ENCODE measurements around the gene ATCAY. TPM values are rescaled to one million over a fixed set of nuclear protein-coding genes. Genes with fewer than 3 reads are reported as not detected.

ATCAY gene
- total RNA-seq, 1 donor from 2014 or later = not detected

DNA sequence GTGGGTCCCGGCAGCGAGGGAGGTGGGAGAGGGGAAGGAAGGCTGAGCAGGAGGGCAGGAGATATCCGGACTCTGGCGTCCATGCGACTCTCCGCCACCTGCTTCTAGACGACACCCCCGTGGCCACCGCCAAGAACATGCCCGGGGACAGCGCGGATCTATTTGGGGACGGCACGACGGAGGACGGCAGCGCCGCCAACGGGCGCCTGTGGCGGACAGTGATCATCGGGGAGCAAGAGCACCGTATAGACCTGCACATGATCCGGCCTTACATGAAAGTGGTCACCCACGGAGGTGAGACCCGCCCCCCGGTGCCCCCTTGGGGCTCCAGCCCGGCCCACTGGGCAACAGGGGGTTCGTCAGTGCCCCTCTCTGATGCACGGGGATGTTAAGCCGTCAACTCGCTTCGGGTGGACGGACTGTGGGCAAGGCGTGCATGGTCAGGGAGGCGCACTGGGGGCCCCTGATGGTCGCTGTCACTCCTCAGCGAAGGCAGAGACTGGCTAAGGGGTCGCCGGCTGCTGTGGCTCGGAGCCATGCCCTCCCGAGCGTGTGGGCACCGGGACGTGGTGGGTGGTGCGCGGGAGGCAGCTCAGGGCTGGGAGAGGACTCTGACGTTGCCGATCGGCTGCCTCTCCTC lies 27.3 kb downstream of the ATCAY start:
- TF ChIP-seq, protein P1, sequence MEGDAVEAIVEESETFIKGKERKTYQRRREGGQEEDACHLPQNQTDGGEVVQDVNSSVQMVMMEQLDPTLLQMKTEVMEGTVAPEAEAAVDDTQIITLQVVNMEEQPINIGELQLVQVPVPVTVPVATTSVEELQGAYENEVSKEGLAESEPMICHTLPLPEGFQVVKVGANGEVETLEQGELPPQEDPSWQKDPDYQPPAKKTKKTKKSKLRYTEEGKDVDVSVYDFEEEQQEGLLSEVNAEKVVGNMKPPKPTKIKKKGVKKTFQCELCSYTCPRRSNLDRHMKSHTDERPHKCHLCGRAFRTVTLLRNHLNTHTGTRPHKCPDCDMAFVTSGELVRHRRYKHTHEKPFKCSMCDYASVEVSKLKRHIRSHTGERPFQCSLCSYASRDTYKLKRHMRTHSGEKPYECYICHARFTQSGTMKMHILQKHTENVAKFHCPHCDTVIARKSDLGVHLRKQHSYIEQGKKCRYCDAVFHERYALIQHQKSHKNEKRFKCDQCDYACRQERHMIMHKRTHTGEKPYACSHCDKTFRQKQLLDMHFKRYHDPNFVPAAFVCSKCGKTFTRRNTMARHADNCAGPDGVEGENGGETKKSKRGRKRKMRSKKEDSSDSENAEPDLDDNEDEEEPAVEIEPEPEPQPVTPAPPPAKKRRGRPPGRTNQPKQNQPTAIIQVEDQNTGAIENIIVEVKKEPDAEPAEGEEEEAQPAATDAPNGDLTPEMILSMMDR (IDR thresholded peaks at IDR 0.05; ENCODE audit: borderline replicate concordance) = no peak
- peaks cover 18% of the 10 kb centered on the region for H3K9me3 ChIP-seq (replicated peaks)
- H3K36me3 ChIP-seq = no peaks in the 10 kb centered on the region
- intact Hi-C loops (cut with micrococcal nuclease) = no loop called here
- H3K27ac ChIP-seq (replicated peaks) = no peak overlapping the region
- DNase-seq = no peak
- H3K4me1 ChIP-seq = no peaks in the 10 kb centered on the region
- H3K27me3 ChIP-seq (ENCODE audit: low read depth) = peaks cover 5% of the 10 kb centered on the region
- H3K4me3 ChIP-seq = no peak overlapping the region

DNA sequence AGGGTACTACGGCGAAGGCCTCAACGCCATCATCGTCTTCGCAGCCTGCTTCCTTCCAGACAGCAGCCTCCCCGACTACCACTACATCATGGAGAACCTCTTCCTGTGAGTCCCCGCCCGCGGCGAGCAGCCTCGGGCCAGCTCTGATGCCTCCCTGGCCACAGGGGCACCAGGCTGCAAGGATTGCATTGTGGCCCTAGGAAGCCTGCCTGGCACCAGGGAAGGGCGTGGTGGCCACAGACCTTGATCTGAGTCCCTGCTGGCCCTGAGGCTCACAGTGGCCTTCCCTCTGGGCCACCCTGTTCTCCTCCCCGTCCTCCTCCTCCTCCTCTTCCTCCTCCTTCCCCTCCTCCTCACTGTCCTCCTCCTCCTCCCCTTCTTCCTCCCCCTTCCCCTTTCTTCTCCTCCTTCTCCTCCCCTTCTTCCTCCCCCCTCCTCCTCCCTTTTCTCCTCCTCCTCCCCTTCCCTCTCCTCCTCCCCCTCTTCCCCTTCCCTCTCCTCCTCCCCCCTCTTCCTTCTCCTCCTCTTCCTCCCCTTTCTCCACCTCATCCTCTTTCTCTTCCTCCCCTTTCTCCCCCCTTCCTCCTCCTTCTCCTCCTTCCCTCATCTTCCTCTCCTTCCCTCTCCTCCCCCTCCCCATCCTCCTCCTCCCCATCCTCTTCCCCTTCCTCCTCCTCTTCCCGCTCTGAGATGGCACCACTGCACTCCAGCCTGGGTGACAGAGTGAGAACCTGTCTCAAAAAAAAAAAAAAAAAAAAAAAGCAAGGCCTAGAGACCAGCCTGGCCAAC lies 28.0 kb downstream of the ATCAY start:
- Histone ChIP-seq H3K27me3 (ENCODE audit: low read depth) (peaks cover 5% of the 10 kb centered on the region), H3K27ac (replicated peaks) (no peak overlapping the region), H3K9me3 (replicated peaks) (peaks cover 18% of the 10 kb centered on the region), H3K36me3 (no peaks in the 10 kb centered on the region), H3K4me3 (no peak overlapping the region), H3K4me1 (no peaks in the 10 kb centered on the region)
- TF ChIP-seq, protein P1 (IDR thresholded peaks at IDR 0.05; ENCODE audit: borderline replicate concordance) = no peak
- no peak for DNase-seq
- intact Hi-C loops (cut with micrococcal nuclease) = no loop called here

DNA sequence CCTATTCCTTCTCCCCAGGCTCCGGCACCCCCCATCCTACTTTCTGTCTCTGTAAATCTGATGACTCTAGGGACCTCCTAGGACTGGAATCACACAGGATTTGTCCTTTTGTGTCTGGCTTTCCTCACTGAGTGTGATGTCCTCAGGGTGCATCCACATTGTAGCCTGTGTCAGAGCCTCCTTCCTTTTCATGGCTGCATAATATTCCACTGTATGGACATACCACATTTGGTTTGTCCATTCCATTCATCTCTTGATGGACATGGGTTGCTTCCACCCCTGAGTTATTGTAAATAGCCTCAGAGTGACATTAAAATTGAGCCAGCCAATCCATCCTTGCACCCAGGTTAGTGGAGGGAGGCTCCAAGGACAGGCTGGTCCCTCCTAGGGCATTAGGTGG lies 29.6 kb downstream of the ATCAY start:
- H3K4me1 ChIP-seq = no peaks in the 10 kb centered on the region
- H3K36me3 ChIP-seq = no peaks in the 10 kb centered on the region
- peaks cover 5% of the 10 kb centered on the region for H3K27me3 ChIP-seq (ENCODE audit: low read depth)
- intact Hi-C loops (cut with micrococcal nuclease) = no loop called here
- TF ChIP-seq, protein P1 (IDR thresholded peaks at IDR 0.05; ENCODE audit: borderline replicate concordance) = no peak
- H3K4me3 ChIP-seq = no peak overlapping the region
- H3K9me3 ChIP-seq (replicated peaks) = peaks cover 18% of the 10 kb centered on the region
- H3K27ac ChIP-seq (replicated peaks) = no peak overlapping the region
- DNase-seq = no peak

DNA sequence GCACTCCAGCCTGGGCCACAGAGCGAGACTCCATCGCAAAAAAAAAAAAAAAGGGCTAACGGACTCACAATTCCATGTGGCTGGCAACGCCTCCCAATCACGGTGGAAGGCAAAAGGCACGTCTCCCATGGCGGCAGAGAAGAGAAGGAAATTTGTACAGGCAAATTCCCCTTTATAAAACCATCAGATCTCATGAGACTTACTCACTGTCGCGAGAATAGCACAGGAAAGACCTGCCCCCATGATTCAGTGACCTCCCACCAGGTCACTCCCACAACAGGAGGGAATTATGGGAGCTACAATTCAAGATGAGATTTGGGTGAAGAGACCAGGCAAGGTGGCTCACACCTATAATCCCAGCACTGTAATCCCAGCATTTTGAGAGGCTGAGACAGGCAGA lies 33.7 kb downstream of the ATCAY start:
- intact Hi-C loops (cut with micrococcal nuclease) = no loop called here
- no peaks in the 10 kb centered on the region for H3K27me3 ChIP-seq (ENCODE audit: low read depth)

DNA sequence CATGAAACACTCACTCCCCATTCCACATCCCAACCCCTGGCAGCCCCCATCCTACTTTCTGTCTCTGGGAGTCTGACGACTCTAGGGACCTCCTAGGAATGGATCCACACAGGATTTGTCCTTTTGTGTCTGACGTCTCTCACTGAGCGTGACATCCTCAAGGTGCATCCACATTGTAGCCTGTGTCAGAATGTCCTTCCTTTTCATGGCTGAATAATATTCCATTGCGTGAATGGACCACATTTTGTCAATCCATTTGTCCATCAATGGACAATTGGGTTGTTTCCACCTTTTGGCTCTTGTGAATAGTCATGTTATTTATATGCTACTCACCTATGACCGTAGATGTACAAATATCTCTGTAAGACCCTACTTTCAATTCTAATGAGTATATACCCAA lies 35.5 kb downstream of the ATCAY start:
- no peaks in the 10 kb centered on the region for H3K27me3 ChIP-seq (ENCODE audit: low read depth)
- no peak overlapping the region for H3K4me3 ChIP-seq
- no peak for DNase-seq
- TF ChIP-seq, protein P1 (IDR thresholded peaks at IDR 0.05; ENCODE audit: borderline replicate concordance) = no peak
- no peak overlapping the region for H3K27ac ChIP-seq (replicated peaks)
- H3K9me3 ChIP-seq (replicated peaks) = peaks cover 13% of the 10 kb centered on the region
- H3K4me1 ChIP-seq = no peaks in the 10 kb centered on the region
- H3K36me3 ChIP-seq = no peaks in the 10 kb centered on the region
- intact Hi-C loops (cut with micrococcal nuclease) = no loop called here

More for the DNA sequence above, 33.7 kb downstream of the ATCAY start:
- H3K9me3 ChIP-seq (replicated peaks) = peaks cover 20% of the 10 kb centered on the region
- no peak overlapping the region for H3K27ac ChIP-seq (replicated peaks)
- no peak for DNase-seq
- H3K4me3 ChIP-seq = no peak overlapping the region
- TF ChIP-seq, protein P1 (IDR thresholded peaks at IDR 0.05; ENCODE audit: borderline replicate concordance) = no peak
- H3K4me1 ChIP-seq = no peaks in the 10 kb centered on the region
- H3K36me3 ChIP-seq = no peaks in the 10 kb centered on the region

All from left ventricle myocardium inferior (tissue), 1 donor.